ENCODE measurements around the gene BORA. TPM values are rescaled to one million over a fixed set of nuclear protein-coding genes. Genes with fewer than 3 reads are reported as not detected.

Gene BORA
- total RNA-seq, 1 experiment from 2014 or later, result 6.4 TPM

DNA sequence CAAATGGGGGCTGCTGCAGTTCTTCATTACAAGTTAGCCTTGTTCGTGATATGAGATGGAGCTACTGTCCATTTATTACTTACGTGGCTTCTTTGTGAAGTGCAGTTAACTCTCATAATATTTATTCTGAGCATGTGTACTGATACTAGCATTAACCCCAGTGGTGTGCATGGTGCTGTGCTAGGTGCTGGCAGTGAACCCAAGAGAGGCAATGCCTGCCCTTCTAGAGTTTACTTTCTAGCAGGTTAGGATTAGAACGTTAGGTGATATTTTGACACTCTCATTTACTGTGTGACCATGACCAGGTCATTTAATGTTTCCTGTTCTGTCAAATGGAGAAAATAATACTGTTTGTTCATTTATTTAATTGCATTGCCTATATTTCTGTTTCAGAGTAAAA is 71.1 kb downstream of the BORA start:
- intact Hi-C loops (cut with micrococcal nuclease; ENCODE audit: unreplicated experiment), result no loop called here
- Mint-ChIP-seq H3K9me3 (ENCODE audit: low read depth, unreplicated experiment) (peaks cover 3% of the 10 kb centered on the region), H3K27me3 (ENCODE audit: unreplicated experiment) (no peaks in the 10 kb centered on the region), H3K4me1 (ENCODE audit: low read depth, unreplicated experiment) (peaks cover 10% of the 10 kb centered on the region), H3K4me3 (ENCODE audit: low read depth, unreplicated experiment) (no peak overlapping the region), H3K36me3 (ENCODE audit: insufficient read depth, unreplicated experiment) (peaks cover 7% of the 10 kb centered on the region), H3K27ac (ENCODE audit: unreplicated experiment) (no peak overlapping the region)
- CTCF ChIA-PET, result no interaction called here
- TF ChIP-seq, protein P1, sequence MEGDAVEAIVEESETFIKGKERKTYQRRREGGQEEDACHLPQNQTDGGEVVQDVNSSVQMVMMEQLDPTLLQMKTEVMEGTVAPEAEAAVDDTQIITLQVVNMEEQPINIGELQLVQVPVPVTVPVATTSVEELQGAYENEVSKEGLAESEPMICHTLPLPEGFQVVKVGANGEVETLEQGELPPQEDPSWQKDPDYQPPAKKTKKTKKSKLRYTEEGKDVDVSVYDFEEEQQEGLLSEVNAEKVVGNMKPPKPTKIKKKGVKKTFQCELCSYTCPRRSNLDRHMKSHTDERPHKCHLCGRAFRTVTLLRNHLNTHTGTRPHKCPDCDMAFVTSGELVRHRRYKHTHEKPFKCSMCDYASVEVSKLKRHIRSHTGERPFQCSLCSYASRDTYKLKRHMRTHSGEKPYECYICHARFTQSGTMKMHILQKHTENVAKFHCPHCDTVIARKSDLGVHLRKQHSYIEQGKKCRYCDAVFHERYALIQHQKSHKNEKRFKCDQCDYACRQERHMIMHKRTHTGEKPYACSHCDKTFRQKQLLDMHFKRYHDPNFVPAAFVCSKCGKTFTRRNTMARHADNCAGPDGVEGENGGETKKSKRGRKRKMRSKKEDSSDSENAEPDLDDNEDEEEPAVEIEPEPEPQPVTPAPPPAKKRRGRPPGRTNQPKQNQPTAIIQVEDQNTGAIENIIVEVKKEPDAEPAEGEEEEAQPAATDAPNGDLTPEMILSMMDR (IDR thresholded peaks at IDR 0.05; ENCODE audit: unreplicated experiment), result no peak
- DNase-seq, result no peak
- no TSS peak for BruUV-seq (replicated peaks)

DNA sequence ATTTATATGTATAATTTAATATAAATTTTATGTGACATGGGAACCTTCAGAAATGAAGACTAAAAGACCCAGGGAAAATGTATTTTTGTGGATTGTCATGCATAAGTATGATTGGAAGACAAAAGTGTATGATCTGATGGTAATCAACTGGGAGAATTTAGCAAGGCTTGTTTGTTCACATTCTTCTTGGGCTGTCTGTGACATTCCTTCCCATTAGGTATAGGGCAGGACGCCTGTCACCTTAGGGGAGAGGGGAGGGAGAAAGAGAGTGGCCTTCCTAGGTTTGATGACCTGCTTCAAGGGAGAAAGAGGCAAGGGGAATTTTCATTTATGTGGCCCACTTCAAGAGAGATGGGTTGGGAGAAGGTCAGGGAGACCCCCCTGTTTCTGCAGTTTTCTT is 76.6 kb downstream of the BORA start:
- Mint-ChIP-seq H3K4me3 (ENCODE audit: low read depth, unreplicated experiment) (no peak overlapping the region), H3K27me3 (ENCODE audit: unreplicated experiment) (no peaks in the 10 kb centered on the region), H3K9me3 (ENCODE audit: low read depth, unreplicated experiment) (no peaks in the 10 kb centered on the region), H3K4me1 (ENCODE audit: low read depth, unreplicated experiment) (peaks cover 10% of the 10 kb centered on the region), H3K36me3 (ENCODE audit: insufficient read depth, unreplicated experiment) (peaks cover 5% of the 10 kb centered on the region), H3K27ac (ENCODE audit: unreplicated experiment) (no peak overlapping the region)
- no TSS peak for BruUV-seq (replicated peaks)
- intact Hi-C loops (cut with micrococcal nuclease; ENCODE audit: unreplicated experiment), result no loop called here
- TF ChIP-seq, protein P1 (IDR thresholded peaks at IDR 0.05; ENCODE audit: unreplicated experiment), result no peak
- DNase-seq, result no peak
- CTCF ChIA-PET, result no interaction called here

Other genes with a start within 250 kb of the BORA start
- gene MZT1, start 294 bp upstream of the BORA start, total RNA-seq (2022), result 9.9 and 11.4 TPM in 2 replicates
- gene DIS3, start 54.0 kb downstream of the BORA start, total RNA-seq (2022), result 16.5 and 19.8 TPM in 2 replicates
- gene PIBF1, start 54.2 kb downstream of the BORA start, total RNA-seq (2022), result 10.1 and 12.5 TPM in 2 replicates